ENCODE results near the gene CXCL12.

The CXCL12 gene

GRCh38 chr10:44422570-44423101 lies 37.7 kb upstream of the CXCL12 start:
- no peak for TF ChIP-seq CTCF (conservative IDR thresholded peaks at IDR 0.05)
- H3K27ac ChIP-seq: no peak overlapping the region

GRCh38 chr10:44422153-44422552 lies 37.3 kb upstream of the CXCL12 start:
- no peak for TF ChIP-seq CTCF (conservative IDR thresholded peaks at IDR 0.05)
- no peak overlapping the region for H3K27ac ChIP-seq

- no peak for TF ChIP-seq CTCF (conservative IDR thresholded peaks at IDR 0.05)
- H3K27ac ChIP-seq: no peak overlapping the region
These were observed 35.1 kb upstream of the CXCL12 start for GRCh38 chr10:44419790-44420549.

GRCh38 chr10:44418637-44419036 lies 33.7 kb upstream of the CXCL12 start:
- no peak overlapping the region for H3K27ac ChIP-seq
- no peak for TF ChIP-seq CTCF (conservative IDR thresholded peaks at IDR 0.05)

GRCh38 chr10:44417761-44418160 lies 32.9 kb upstream of the CXCL12 start:
- no peak overlapping the region for H3K27ac ChIP-seq
- TF ChIP-seq CTCF (conservative IDR thresholded peaks at IDR 0.05): no peak

- no peak overlapping the region for H3K27ac ChIP-seq
- no peak for TF ChIP-seq CTCF (conservative IDR thresholded peaks at IDR 0.05)
These were observed 32.0 kb upstream of the CXCL12 start for GRCh38 chr10:44416936-44417335.

- H3K27ac ChIP-seq: no peak overlapping the region
- TF ChIP-seq CTCF (conservative IDR thresholded peaks at IDR 0.05): no peak
These were observed 31.3 kb upstream of the CXCL12 start for GRCh38 chr10:44416021-44416771.
